ENCODE data around the gene HNRNPA0.

HNRNPA0 gene

DNA sequence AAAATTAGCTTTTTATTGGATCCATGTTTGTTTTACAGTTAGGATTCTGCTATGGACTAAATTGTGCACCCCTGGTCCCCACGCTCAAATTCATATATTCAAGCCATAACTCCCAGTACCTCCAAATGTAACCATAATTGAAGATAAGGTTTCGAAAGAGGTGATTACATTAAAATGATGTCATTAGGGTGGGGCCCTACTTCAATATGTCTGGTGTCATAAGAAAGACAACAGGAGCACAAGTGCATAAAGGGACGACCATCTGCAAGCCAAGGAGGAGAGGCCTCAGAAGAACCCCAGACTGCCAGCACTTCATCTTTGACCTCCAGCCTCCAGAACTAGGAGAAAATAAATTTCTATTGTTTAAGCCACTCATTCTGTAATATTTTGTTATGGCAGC lies 7.4 kb upstream of the HNRNPA0 start:
- H3K27me3 Mint-ChIP-seq = peaks cover 26% of the 10 kb centered on the region

GRCh38 chr5:137760719-137761516 lies 6.8 kb upstream of the HNRNPA0 start:
- H3K36me3 Mint-ChIP-seq = peaks cover 3% of the 10 kb centered on the region
- H3K27me3 Mint-ChIP-seq = peaks cover 22% of the 10 kb centered on the region
- H3K9me3 Mint-ChIP-seq = no peaks in the 10 kb centered on the region
- no peaks in the 10 kb centered on the region for H3K4me1 Mint-ChIP-seq
- no peak for DNase-seq
- no peak overlapping the region for H3K27ac Mint-ChIP-seq
- H3K4me3 Mint-ChIP-seq = no peak overlapping the region
- CTCF ChIA-PET = no interaction called here

More for the DNA sequence above, 7.4 kb upstream of the HNRNPA0 start:
- no peak overlapping the region for H3K27ac Mint-ChIP-seq
- CTCF ChIA-PET = no interaction called here
- no peak overlapping the region for H3K4me3 Mint-ChIP-seq
- DNase-seq = no peak
- H3K4me1 Mint-ChIP-seq = no peaks in the 10 kb centered on the region
- H3K36me3 Mint-ChIP-seq = no peaks in the 10 kb centered on the region
- H3K9me3 Mint-ChIP-seq = no peaks in the 10 kb centered on the region

DNA sequence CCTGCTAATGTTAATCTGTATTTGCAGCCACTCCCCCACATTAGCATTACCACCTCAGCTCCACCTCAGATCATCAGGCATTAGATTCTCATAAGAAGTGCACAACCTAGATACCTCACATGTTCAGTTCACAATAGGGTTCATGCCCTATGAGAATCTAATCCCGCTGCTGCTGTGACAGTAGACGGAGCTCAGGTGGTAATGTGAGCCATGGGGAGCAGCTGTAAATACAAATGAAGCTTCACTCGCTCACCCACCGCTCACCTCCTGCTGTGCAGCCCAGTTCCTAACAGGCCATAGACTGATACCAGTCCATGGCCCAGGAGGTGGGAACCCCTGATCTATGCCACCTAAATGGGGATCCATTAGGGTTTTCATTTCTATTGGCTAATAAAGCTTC lies 6.1 kb upstream of the HNRNPA0 start:
- Mint-ChIP-seq H3K4me3 (no peak overlapping the region), H3K27me3 (peaks cover 15% of the 10 kb centered on the region), H3K4me1 (peaks cover 3% of the 10 kb centered on the region), H3K9me3 (no peaks in the 10 kb centered on the region), H3K36me3 (peaks cover 5% of the 10 kb centered on the region), H3K27ac (no peak overlapping the region)
- no peak for DNase-seq
- CTCF ChIA-PET = interaction anchor here (0.8 kb wide), 1 partner anchor 9 kb away, joined by 3 read pairs; no protein-coding TSS in a partner anchor

DNA sequence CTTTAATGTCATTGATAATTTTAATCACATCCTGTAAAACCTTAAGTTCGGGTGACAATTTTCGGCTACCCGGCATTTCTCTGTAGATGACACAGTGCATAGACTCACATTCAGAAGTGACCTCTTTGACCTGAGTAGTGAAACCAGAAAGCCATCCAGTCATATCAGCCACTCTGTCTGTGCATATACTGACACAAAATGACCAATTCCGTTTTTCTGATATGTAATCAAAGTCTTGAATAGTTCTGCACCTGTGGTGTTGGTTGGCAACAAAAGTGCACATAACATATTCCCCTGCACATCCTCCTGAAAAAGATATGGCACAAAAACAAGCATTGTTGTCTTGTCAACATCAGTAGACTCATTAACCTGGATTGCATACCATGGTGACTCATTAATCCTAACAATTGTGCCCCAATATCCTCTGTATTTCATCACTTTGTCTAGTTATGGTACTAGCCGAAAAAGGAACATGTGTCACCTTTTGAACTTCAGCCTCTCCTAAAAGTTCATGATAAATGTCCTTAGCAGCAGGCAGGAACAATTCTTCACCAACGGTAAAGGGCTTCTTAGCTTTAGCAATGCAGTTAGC lies 4.6 kb upstream of the HNRNPA0 start:
- no peak for DNase-seq
- Mint-ChIP-seq H3K4me1 (peaks cover 9% of the 10 kb centered on the region), H3K9me3 (no peaks in the 10 kb centered on the region), H3K36me3 (peaks cover 8% of the 10 kb centered on the region), H3K27me3 (peaks cover 19% of the 10 kb centered on the region), H3K27ac (no peak overlapping the region), H3K4me3 (no peak overlapping the region)
- CTCF ChIA-PET = no interaction called here

GRCh38 chr5:137758121-137758520 lies 4.0 kb upstream of the HNRNPA0 start:
- Mint-ChIP-seq H3K36me3 (peaks cover 14% of the 10 kb centered on the region), H3K27me3 (peaks cover 19% of the 10 kb centered on the region), H3K27ac (no peak overlapping the region), H3K9me3 (no peaks in the 10 kb centered on the region), H3K4me1 (peaks cover 9% of the 10 kb centered on the region), H3K4me3 (no peak overlapping the region)
- DNase-seq = no peak
- CTCF ChIA-PET = interaction anchor here (2.8 kb wide), 1 partner anchor 21 kb away, joined by 10 read pairs; no protein-coding TSS in a partner anchor

DNA sequence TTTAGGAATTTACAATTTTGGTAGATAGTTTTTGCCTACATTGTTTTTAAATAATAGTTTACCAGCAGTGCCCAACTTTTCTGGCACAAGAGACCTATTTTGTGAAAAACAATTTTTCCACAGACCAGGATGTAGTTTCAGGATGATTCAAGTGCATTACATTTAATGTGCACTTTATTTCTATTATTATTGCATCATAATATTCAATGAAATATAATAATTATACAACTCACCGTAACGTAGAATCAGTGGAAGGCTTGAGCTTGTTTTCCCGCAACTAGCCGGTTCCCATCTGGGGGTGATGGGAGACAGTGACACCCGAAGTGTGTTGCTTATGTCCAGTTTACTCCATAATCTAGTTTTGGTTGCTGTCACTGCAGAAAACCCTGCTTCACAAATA lies 3.5 kb upstream of the HNRNPA0 start:
- Mint-ChIP-seq H3K4me1 (peaks cover 9% of the 10 kb centered on the region), H3K36me3 (peaks cover 18% of the 10 kb centered on the region), H3K27ac (no peak overlapping the region), H3K9me3 (no peaks in the 10 kb centered on the region), H3K27me3 (peaks cover 15% of the 10 kb centered on the region), H3K4me3 (no peak overlapping the region)
- CTCF ChIA-PET = interaction anchor here (0.9 to 2.8 kb wide), 2 partner anchors 15 to 22 kb away, joined by 3 to 10 read pairs; no protein-coding TSS in a partner anchor
- no peak for DNase-seq

GRCh38 chr5:137754961-137755762 lies 999 bp upstream of the HNRNPA0 start:
- Mint-ChIP-seq H3K4me1 (peaks cover 30% of the 10 kb centered on the region), H3K9me3 (no peaks in the 10 kb centered on the region), H3K36me3 (peaks cover 38% of the 10 kb centered on the region), H3K27me3 (peaks cover 14% of the 10 kb centered on the region), H3K4me3 (peak overlapping the region; percentile 96), H3K27ac (peak overlapping the region; percentile 100)
- CTCF ChIA-PET = interaction anchor here (1.2 to 3.0 kb wide), 3 partner anchors 13 to 422 kb away, joined by 3 to 18 read pairs (median 10); no protein-coding TSS in a partner anchor
- DNase-seq = no peak

DNA sequence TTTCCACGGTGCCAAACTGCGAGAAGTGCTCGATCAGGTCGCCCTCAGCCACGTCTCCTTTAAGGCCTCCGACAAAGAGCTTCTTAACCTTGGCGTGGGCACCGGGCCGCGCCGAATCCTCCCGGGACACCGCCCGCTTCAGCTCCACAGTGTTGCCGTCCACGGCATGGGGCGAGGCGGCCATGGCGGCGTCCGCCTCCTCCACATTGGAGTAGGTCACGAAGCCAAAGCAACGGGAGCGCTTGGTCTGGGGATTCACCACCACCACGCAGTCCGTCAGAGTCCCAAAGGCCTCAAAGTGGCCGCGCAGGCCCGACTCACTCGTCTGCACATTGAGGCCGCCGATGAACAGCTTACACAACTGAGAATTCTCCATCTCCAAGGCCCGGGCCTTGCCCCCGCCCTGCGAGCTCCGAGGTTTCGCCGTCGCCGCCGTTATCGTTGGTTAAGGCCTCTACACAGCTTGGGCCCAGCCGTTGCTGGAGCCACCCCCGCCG lies 424 bp downstream of the HNRNPA0 start:
- Mint-ChIP-seq H3K4me1 (peaks cover 31% of the 10 kb centered on the region), H3K27ac (peak overlapping the region; percentile 100), H3K9me3 (no peaks in the 10 kb centered on the region), H3K27me3 (peaks cover 8% of the 10 kb centered on the region), H3K4me3 (peak overlapping the region; percentile 96), H3K36me3 (peaks cover 40% of the 10 kb centered on the region)
- no peak for DNase-seq
- CTCF ChIA-PET = interaction anchor here (0.9 to 3.0 kb wide), 6 partner anchors 11 to 282 kb away, joined by 3 to 18 read pairs (median 5); partner anchors contain the start of gene KLHL3

DNA sequence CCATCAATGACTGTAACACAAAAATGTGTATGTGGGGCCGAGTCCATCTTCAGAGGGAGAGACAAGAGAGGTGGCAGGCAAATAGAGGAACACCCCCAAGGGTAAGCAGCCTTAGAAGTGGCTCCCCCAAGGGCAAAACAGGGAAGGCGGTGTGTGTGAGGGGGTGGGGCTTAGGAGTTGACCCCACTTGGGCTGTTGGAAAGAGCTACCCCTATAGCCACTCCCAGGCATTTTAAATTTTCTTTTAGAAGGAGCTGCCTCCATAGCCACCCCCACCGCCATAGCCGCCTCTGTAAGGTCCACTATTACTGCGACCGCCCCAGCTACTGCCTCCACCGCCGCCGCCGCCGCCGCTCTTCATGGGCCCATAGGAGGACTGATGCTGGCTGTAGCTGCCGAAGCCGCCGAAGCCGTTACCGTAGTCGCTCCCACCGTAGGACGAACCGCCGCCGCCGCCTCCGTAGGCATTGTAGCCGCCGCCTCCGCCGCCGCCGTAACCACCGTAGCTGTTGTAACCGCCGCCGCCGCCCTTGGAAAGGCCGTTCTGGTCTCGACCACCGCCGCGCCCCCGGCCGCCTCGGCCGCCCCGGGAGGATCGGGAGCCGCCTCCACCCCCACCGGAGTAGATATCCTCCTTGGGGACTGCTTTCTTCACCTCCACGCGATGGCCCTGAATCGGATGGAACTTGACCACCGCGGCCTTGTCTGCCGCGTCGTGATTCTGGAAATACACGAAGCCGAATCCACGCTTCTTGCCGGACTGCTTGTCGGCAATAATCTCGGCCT lies 1.1 kb downstream of the HNRNPA0 start:
- DNase-seq = peak; percentile 57
- H3K27ac Mint-ChIP-seq = peak overlapping the region; percentile 100

GRCh38 chr5:137751869-137752491 lies 2.2 kb downstream of the HNRNPA0 start:
- Mint-ChIP-seq H3K4me1 (peaks cover 31% of the 10 kb centered on the region), H3K9me3 (no peaks in the 10 kb centered on the region), H3K27me3 (peaks cover 4% of the 10 kb centered on the region), H3K27ac (peak overlapping the region; percentile 100), H3K4me3 (peak overlapping the region; percentile 96), H3K36me3 (peaks cover 40% of the 10 kb centered on the region)
- CTCF ChIA-PET = interaction anchor here (0.6 to 18.1 kb wide), 11 partner anchors 8 to 515 kb away, joined by 3 to 551 read pairs (median 3); partner anchors contain the start of gene KLHL3
- DNase-seq = no peak

More for the DNA sequence above, 1.1 kb downstream of the HNRNPA0 start:
- Mint-ChIP-seq H3K4me3 (peak overlapping the region; percentile 96), H3K27me3 (peaks cover 8% of the 10 kb centered on the region), H3K9me3 (no peaks in the 10 kb centered on the region), H3K4me1 (peaks cover 31% of the 10 kb centered on the region), H3K36me3 (peaks cover 40% of the 10 kb centered on the region)
- CTCF ChIA-PET = interaction anchor here (0.6 to 3.0 kb wide), 6 partner anchors 11 to 283 kb away, joined by 4 to 18 read pairs (median 5); partner anchors contain the start of gene KLHL3

- no peak overlapping the region for H3K4me3 Mint-ChIP-seq
- H3K27ac Mint-ChIP-seq = no peak overlapping the region
Observed at GRCh38 chr5:137750436-137750835, 3.7 kb downstream of the HNRNPA0 start.

DNA sequence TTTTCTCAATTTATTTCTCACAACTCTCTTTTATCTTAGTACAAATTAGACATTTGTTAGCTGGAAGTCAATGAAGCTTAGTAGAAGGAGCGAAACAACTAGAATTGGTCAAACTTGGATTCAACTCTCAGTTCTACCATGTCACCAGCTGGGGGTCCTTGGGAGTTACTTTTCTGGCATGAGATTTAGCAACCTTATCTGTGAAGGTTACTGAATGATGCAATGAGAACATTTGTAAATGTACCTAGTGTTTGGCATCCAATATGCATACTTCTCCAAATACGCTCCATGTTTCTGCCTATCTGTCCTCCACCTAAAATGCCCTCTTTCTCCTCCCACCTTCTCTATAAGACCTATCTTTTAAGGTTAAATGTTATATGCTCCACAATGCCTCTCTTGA lies 6.3 kb downstream of the HNRNPA0 start:
- Mint-ChIP-seq H3K27ac (no peak overlapping the region), H3K36me3 (peaks cover 23% of the 10 kb centered on the region), H3K4me1 (peaks cover 26% of the 10 kb centered on the region), H3K27me3 (no peaks in the 10 kb centered on the region), H3K4me3 (no peak overlapping the region), H3K9me3 (no peaks in the 10 kb centered on the region)
- DNase-seq = no peak
- CTCF ChIA-PET = interaction anchor here (2.3 to 18.1 kb wide), 2 partner anchors 83 to 118 kb away, joined by 14 to 551 read pairs; no protein-coding TSS in a partner anchor

More at GRCh38 chr5:137750436-137750835, 3.7 kb downstream of the HNRNPA0 start:
- Mint-ChIP-seq H3K27me3 (peaks cover 4% of the 10 kb centered on the region), H3K36me3 (peaks cover 35% of the 10 kb centered on the region), H3K4me1 (peaks cover 29% of the 10 kb centered on the region), H3K9me3 (no peaks in the 10 kb centered on the region)
- DNase-seq = no peak
- CTCF ChIA-PET = interaction anchor here (1.0 to 18.1 kb wide), 4 partner anchors 10 to 121 kb away, joined by 3 to 551 read pairs (median 10); no protein-coding TSS in a partner anchor
